HG03442 (cell line): ENCODE data around the gene STK32B.
"Not testable (repeated sequence)": the region's sequence is repeated elsewhere in the genome, so short reads cannot be mapped to it uniquely, and the experiment has no call there.

Experiments
- ATAC-seq: cut with Tn5 transposase; IDR thresholded peaks from one replicate; pipeline ENCODE4 v1.9.1; 2021; ENCODE audit warnings: mild to moderate bottlenecking, moderate library complexity; ENCODE audit not compliant: unreplicated experiment

STK32B gene

DNA sequence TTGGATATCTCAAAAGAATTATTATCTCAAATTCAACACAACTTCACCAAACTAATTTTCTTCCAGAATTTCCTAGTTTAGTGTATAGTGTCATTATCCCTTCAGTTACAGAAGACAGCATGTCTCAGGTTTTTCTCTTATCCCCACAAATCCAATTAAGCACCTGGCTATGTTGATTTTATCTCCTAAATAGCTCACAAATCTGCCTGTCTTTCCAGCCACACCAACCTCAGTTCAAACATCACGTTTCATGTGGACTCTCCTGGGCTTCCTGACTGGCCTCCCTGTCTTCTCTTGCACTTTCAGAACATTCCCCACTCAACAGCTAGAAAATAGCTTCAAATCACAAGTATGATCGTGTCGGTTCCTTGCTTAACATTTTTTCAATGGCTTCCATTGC, 14.8 kb downstream of the STK32B start:
- ATAC-seq: no peak

DNA sequence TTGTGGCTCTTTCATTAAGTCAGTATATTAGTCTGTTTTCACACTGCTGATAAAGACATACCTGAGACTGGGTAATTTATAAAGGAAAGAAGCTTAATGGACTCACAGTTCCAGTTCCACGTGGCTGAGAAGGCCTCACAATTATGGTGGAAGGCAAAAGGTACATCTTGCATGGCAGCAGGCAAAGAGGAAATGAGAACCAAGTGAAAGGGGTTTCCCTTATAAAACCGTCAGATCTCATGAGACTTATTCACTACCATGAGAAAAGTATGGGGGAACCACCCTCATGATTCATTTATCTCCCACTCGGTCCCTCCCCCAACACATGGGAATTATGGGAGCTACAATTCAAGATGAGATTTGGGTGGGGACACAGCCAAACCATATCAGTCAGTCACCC, 15.7 kb downstream of the STK32B start:
- not testable (repeated sequence) for ATAC-seq

DNA sequence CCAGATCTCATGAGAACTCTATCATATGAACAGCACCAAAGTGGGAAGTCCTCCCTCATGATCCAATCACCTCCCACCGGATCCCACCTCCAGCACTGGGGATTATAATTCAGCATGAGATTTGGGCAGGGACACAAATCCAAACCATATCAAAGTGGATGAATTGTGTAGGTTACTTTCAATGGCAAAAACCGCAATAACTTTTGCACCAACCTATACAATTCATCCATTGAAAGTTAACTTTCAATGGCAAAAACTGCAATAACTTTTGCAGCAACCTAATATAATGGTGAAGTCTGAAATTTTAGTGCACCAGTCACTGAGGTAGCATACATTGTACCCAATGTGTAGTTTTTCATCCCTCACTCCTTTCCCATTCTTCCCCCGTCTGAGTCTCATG, 16.6 kb downstream of the STK32B start:
- ATAC-seq: no peak

DNA sequence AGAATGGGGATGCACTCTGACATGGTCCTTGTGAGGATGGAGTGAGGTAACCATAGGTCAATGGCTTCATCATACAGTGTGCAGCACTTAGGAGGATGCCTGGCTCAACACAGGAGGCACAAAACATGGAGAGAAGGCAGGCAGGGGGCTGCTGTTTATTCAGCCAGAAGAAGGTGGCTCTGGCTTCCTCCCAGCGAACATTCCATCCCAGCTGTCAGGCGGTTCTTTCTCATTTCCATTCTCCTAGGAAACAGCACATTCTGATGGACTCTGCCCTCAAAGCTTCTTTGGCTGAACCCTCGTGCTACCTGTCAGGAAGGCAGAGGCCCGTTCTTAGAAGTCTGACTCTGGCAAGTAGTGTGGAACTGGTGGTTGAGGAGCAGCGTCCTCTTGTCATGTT, 18.6 kb downstream of the STK32B start:
- no peak for ATAC-seq

DNA sequence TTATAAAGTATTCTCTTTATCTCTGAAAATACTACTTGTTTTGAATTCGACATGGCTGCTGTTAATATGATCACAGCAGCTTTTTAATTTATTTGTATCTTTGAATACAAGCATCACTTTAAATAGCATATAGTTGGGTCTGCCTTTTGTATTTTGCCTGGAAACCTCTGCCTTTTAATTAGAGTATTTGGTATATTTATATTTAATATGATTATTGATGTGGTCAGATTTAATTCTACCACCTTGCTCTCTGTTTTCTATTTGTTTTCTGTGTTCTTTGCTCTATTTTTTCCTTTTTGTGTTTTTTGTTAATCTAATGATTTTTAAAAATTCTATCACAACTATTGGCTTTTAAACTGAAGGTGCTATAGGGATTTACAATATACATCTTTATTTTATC, 21.7 kb downstream of the STK32B start:
- no peak for ATAC-seq

DNA sequence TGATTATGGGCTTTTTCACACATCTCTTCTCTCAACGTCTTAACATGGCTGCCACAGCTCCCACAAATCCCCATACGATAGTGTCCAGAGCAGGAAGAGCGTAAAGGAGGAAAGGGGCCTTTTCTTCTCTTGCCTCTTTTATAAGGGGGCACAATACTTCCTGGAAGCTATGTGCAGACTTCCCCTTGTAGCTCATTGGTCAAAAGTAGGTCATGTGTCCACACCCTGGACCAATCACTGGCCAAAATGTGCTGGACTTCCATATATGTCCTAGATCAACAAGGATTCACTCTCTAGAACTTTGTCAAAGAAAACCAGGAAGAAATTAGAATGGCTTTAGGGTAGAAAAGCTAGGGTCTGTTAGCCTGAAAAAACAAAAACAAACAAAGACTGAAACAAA, 26.7 kb downstream of the STK32B start:
- ATAC-seq: no peak

DNA sequence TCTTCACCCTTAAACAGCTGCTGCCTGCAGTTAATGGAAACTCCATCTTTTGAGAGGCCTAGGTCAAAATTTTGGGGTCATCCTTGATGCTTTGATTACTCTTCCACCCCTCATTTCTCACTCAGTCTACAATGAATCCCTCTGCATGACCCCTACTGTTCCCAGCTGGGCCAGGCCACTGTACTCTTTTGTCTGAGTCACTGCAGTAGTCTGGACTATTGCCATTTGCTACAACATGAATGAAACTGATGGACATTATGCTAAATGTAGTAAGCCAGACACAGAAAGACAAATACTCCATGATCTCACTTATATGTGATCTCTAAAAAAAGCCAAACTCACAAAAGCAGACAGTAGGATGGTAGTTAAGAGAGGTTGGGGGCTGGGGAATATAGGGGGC, 28.3 kb downstream of the STK32B start:
- ATAC-seq: no peak

DNA sequence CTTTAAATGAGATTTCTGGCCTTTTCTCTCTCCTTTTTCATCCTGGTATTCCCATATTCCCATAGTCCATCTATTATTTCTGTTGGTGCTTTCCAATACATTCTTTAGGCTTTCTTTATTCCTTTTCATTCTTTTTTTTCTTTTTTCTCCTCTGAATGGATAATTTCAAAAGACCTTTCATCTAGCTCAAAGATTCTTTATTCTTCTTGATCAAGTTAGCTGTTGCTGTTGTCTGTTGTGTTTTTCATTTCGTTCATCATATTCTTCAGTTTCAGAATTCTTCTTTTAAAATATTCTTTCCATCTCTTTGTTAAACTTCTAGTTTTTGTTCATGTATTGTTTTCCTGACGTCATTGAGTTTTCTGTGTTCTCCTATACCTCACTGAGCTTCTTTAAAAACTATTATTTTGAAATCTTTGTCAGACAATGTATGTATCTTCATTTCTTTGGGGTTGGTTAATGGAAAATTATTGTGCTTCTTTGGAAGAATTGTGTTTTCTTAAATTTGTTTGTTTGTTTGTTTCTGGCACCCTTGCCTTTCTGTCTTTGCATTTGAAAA, 30.2 kb downstream of the STK32B start:
- no peak for ATAC-seq

DNA sequence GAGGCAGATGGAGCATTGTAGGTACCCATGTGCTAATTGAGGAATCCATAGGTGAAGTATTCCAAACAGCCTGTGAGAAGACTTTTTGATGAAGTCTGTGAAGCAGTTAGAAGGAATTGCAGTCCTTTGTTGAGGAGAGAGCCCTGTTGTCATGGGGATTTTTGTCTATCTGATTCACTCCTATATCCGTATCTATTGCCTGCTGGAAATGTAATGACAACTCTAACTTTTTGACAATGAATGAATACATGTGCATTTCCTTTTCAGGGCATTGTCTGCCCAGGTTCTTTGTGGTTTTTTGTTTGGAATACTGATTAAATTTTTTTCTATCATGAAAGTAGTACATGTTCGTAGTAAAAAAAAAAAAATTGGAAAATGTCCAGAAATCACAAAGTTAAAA, 31.1 kb downstream of the STK32B start:
- ATAC-seq: no peak

DNA sequence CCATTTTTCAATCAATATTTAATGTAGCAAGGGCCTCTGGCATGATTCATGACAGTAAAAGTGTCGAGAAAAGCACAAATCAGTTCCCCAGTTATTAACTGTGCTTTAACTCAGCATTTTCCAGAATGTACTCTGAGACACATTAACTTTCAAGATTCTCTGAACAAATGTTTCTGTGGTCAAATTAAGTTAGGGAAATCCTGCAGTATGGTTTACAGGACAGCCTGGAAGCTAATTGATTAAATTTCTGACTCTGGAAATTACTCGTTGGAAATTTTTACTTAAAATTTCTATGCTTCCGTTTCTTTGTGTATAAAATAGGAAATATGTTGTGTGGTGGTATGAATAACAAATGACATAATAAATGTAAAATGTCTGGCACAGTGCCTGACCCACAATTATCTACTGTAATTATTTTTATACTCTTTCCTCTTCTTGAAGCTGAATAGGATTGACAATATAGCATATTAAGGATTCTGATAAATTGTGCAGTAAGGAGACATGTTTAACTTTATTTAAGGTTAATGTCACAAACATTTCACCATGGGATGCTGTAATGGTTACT, 33.7 kb downstream of the STK32B start:
- ATAC-seq: no peak

DNA sequence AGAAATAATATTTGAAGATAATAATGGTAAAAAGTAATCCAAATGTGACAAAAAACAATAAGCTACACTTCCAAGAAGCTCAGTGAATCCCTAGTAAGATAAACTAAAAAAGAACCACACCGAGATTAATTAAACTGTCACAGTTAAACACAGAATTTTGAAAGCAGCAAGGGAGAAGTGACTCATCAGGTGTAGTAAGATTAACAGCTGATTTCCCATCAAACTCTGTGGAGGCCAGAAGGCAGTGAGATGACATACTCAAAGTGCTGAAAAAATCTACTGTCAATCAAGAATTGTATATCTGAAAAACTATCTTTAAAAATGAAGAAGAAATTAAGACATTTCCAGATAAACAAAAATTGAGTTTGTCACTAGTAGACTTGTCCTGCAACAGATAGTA, 35.3 kb downstream of the STK32B start:
- ATAC-seq: no peak

DNA sequence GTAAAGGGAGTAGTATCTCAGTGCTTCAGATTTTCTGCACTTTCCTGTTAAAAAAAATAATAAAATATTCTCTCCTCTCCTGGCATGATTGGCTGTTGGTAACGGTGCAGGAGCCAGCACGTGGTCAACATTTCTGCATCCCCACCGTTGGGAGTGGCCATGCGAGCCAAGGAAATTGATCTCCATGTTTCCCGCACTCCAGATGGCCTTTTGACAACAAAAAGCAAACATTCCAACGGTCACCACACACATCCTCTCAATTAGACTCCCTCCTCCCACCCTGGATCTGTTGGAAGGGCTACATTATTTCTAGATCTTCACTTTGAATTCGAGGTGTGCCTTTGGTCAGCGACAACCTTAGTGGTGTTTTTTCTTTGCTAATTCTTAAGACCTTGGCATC, 45.0 kb downstream of the STK32B start:
- ATAC-seq: no peak

DNA sequence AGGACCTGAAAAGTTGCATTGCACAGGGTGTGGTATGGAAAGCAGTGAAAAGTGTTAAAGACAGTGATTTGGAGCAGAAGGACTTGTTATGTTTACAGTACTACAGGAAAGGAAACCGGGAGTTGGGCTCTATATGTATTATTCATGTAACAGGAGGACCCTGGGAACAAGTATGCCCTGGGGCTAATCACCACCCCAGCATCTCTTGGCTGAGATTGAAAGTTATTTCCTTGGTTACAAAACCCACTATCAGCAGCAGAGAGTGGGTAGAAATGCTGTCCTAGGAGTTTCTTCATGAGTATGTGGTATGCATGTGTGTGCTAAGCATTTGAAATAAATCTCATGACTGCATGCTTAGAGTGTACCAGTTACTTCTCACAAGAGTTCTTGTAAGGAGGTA, 46.9 kb downstream of the STK32B start:
- ATAC-seq: no peak

DNA sequence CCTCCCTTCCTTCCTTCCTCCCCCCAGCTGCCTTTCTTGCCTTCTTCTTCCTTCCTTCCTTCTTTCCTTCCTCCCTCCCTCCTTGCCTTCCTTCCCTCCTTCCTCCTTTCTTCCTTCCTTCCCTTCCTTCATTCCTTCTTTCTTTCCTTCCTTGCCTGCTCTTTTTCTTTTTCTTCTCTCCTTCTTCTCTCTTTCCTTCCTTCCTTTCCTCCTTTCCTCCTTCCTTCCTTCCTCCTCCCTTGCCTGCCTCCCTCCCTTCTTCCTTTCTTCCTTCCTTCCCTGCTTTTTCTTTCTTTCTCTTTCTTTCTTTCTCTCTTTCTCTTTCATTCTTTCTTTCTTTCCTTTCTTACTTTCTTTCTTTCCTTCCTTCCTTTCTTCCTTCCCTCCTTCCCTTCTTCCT, 49.1 kb downstream of the STK32B start:
- no peak for ATAC-seq

DNA sequence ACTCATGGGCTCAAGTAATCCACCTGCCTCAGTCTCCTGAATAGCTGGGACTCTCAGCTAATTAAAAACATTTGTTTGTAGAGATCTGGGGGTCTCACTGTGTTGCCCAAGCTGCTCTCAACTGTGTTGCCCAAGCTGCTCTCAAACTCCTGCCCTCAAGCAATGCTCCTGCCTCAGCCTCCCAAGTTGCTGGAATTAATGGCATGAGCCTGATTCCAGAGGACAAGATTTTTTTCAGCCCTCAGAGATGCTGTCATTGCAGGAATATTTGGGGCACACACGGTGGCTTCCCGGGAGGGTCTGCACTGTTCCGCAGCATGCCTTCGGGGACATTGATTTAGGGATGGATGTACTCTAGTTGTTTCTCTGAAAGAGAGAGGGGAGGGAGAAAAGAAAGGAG, 49.7 kb downstream of the STK32B start:
- ATAC-seq: no peak

DNA sequence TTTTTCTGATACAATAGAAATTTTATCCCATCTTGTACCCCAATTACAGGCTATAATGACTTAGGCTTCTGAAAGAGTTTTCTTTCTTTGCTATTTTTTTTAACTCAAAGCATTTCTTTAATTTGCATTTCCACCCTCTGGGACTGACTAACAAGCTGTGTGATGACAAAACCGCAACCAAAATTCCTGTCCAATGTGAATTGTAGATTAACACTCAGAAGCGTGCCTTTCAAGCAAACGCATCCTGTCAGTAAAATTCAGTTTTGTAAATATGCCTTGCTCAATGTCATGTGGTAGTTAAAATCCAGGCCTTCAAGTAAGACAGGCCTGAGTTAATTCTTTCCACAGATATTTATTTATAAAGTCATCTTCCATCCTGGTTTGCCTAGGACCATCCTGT, 50.3 kb downstream of the STK32B start:
- no peak for ATAC-seq

DNA sequence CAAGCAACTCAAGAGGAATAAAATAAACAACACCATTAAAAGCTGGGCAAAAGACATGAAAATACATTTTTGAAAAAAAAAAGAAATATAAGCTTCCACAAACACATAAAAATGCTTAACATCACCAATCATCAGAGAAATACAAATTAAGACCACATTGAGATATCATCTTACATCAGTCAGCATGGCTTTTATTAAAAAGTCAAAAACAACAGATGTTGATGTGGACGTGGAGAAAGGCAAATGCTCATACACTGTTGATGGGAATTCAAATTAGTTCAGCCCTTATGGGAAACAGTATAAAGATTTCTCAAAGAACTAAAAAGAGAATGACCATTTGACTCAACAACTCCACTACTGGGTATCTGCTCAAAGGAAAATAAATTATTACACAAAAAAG, 59.6 kb downstream of the STK32B start:
- no peak for ATAC-seq

DNA sequence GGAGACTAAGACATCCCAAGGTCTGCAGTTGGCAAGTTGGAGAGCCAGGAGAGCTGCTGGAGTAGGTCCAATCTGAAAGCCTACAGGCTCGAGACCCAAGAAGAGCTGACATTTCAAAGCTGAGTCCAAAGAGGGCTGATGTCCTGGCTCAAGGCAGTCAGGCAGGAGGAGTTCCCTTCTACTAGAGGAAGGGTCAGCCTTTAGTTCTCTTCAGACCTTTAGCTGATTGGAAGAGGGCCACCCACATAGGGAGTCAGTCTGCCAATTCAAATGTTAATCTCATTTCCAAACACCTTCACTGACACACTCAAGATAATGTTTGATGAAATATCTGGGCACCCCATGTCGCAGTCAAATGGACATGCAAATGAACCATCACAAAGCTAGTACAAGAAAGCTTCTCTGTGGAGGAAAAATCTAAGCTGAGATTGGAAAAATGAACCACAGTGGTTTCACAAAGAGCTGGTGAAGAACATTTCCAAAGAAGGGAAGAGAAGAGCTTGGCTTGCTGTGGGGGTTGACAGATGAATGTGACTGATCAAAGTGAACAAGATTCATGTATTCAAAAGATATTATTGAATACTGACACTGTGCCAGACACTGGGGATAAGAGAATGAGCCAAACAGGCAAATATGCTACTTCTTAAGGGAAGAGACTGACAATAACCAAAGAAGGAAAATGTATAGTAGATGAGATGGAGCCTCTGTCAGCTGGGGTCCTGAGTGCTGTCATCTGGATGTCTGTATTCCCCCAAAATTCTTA, 61.2 kb downstream of the STK32B start:
- ATAC-seq: no peak

DNA sequence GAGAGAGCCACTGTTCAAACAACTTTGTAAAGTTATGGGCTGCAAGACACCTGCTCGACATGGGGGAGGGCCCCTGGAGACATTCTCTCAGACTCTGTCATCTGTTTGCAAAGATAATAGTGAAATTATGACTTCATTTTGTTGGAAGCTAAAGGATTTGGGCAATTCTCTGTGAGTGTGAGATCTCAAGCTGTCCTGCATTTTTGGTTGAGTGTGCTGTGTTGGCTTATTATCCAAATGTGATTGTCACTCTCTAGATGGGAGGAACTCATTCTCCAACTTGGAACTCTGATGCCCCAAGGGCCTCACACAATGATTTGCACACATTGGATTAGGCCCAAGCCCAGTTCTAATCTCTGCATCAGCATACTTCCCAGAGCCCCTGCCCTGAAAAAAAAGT, 63.7 kb downstream of the STK32B start:
- ATAC-seq: no peak

DNA sequence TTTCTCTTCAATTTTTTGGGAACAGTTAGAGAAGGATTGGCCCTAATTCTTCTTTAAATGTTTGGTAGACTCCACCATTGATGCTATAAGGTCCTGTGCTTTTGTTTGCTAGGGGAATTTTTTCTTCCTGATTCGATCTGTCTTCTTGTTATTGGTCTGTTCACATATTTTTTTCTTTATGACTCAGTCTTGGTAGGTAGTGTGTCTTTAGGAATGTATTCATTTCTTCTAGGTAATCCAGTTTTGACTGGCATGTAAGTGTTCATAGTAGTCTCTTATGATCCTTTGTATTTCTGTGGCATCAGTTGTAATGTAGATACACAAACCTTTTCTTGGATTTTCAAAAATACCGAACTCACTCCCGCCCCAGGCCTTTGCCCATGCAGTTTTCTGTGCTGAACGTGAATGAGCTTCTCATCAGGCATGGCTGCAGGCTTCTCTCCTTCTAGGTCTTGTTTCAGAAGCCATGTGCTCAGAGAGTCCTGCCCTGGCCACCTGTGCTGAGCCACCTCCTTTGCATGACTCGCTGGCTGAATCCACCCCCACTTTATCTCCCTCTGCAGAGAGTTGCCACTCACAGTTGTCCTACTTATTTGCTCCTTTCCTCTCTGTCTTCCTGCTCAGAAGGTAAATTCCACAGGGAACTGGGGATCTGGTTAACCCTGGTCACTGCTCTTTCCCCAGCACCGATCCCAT, 67.0 kb downstream of the STK32B start:
- ATAC-seq: no peak

DNA sequence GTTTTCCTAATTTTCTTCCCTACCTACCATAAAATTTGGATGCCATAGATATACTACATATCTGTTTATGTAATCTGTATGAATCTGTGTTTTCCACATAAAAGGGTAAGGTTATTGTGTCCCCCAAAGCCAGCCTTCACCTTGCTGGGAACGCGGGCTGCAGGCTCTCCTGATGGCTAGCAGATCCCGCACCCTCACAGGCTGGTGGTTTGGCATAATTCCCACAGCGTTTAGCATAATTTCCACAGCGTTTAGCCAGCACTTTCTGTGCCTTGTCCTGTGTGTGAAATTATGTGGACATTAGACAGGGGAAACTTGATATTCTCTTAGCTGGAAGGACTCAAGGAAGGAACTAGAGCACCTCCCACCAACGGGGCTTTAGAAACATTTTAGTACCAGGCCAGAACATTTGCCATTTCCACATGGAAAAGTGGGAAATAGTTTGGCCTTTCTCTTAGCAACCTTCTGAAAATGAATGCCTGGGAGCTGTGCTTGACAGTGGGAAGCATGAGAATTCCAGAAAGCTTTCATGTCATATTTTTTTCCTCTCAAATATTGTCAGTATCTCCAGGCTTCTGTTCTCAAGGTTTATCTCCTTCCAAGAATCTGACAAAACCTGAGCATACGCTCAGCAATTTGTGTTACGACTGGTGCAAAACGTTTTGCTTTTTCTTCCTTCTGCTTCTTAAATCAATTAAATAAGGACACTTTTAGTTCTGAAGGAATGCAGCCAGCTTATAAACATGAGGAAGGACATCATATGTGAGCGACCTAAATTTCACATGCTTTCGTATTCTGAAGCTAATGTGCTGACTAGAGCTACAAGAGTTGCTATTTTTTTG, 67.9 kb downstream of the STK32B start:
- ATAC-seq: no peak
